ENCODE measurements around the gene IL13.

IL13 gene

DNA sequence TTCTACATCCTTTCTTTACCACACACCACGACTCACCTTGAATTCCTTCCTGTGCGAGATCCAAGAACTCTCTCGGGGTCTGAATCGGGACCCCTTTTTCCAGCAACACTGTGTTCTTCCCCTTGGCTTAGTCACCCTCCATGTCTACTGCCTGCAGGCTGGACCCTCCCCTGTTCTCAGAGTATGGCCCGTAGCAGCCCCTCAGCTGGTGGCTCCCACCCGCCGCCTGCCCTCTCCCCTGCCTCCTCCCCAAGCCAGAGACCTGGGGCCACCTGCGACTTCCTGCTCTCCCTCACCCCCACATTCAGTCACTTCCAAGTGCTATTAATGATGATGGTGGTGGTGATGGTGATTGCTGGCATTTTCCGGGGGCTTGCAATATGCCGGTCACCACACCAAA lies 9.3 kb downstream of the IL13 start:
- no peak overlapping the region for H3K4me3 ChIP-seq (ENCODE audit: low read depth, low read length)
- TF ChIP-seq, protein P1, sequence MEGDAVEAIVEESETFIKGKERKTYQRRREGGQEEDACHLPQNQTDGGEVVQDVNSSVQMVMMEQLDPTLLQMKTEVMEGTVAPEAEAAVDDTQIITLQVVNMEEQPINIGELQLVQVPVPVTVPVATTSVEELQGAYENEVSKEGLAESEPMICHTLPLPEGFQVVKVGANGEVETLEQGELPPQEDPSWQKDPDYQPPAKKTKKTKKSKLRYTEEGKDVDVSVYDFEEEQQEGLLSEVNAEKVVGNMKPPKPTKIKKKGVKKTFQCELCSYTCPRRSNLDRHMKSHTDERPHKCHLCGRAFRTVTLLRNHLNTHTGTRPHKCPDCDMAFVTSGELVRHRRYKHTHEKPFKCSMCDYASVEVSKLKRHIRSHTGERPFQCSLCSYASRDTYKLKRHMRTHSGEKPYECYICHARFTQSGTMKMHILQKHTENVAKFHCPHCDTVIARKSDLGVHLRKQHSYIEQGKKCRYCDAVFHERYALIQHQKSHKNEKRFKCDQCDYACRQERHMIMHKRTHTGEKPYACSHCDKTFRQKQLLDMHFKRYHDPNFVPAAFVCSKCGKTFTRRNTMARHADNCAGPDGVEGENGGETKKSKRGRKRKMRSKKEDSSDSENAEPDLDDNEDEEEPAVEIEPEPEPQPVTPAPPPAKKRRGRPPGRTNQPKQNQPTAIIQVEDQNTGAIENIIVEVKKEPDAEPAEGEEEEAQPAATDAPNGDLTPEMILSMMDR (IDR thresholded peaks at IDR 0.05; ENCODE audit: low read depth, low read length, missing control alignments) = no peak
- no peak for DNase-seq (ENCODE audit: low read depth)

DNA sequence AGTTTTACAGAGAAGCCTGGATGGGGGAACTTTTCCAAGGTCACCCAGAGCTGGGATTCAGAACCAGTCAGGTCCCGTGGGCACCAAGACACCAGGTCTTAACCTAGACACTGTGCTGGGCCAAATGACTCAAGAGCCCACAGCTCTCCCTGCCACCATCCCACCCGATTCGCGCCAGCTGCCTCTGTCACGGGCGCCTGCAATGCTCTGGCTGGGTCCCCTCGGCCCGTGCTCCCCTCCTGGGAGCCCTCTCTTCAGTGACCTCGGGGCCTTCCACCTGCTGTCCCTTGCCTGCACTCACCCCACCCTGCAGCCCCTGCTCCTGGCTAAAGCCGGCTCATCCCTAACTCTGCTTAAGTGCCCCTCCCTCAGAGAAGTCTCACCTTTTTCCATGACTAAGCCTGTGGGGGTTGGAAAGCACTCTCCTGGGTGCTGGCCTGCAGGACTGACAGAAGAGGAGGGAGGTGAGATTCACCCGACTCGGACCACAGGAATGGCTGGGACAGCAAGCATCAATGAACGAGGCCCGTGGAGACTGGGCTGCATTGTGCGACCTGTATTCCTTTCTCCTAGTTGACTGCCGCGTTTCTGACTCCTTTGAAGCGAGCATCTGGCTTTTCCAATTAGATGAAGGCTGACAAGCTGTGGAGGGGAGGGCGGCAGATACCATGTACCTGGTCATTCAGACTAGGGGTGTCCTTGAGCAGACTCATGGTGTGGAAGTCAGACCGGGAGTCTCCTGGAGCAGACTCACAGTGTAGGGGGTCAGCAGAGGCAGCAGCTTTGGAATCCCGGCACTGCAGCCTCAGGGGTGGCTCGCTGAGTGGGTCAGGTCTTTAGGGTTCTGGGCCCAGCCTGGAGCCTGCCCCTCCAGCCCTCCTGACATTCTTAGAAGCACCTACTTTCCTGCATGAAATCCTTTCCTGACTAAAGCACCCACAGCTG lies 10.1 kb downstream of the IL13 start:
- no peak overlapping the region for H3K4me3 ChIP-seq (ENCODE audit: low read depth, low read length)
- no peak for DNase-seq (ENCODE audit: low read depth)
- TF ChIP-seq, protein P1 (IDR thresholded peaks at IDR 0.05; ENCODE audit: low read depth, low read length, missing control alignments) = no peak

DNA sequence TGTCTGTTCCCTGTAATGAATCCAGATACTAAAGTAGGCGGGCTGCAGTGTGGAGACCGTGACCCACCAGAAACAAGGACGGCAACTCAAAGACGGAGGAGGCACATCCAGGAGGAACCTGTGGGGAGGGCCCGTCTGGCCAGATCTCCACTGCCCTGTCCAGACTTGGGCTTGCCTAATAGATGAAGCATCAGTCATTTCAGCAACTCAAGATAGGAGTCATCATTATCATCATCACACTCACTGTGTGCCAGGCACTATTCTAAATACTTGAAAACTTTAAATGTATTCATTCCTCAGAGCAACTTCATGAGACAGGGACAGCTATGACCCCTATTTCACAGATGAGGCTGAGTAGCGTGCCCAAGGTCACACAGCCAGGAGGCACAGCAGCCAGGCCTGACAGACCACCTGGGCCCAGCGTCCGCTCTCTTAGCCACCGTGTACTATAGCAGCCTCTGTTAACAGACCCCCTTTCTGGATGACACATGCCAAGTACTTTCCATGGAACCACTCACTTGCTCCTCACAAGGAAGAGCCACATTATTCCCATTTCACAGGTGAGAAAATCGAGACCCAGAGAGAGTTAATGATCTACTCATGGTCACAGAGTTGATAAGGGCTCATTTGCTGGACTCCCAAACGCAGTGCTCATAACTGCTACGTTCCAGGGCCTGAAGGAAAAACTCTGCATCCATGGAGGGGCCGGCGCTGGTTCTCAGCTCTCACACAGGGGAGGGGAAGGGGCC lies 10.9 kb downstream of the IL13 start:
- TF ChIP-seq, protein P1 (IDR thresholded peaks at IDR 0.05; ENCODE audit: low read depth, low read length, missing control alignments) = no peak
- no peak for DNase-seq (ENCODE audit: low read depth)
- no peak overlapping the region for H3K4me3 ChIP-seq (ENCODE audit: low read depth, low read length)

DNA sequence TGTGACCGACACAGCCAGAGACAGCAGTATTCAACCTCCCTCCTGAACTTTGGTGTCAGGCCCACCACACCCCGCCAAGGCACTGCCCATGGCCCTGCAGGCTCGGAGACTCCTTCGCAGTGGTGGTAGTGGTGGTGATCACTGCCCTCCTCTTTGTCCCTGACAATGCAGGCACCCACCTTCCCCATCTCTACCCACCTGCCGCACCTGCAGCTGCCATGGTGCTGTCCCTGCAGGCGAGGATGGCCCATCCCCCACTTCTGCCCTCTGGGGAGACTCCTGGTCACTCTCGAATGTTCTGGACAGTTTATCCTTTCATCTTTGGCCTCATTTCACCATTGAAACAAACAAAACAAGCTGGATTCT lies 11.5 kb downstream of the IL13 start:
- H3K4me3 ChIP-seq (ENCODE audit: low read depth, low read length) = no peak overlapping the region
- no peak for DNase-seq (ENCODE audit: low read depth)
- TF ChIP-seq, protein P1 (IDR thresholded peaks at IDR 0.05; ENCODE audit: low read depth, low read length, missing control alignments) = no peak

DNA sequence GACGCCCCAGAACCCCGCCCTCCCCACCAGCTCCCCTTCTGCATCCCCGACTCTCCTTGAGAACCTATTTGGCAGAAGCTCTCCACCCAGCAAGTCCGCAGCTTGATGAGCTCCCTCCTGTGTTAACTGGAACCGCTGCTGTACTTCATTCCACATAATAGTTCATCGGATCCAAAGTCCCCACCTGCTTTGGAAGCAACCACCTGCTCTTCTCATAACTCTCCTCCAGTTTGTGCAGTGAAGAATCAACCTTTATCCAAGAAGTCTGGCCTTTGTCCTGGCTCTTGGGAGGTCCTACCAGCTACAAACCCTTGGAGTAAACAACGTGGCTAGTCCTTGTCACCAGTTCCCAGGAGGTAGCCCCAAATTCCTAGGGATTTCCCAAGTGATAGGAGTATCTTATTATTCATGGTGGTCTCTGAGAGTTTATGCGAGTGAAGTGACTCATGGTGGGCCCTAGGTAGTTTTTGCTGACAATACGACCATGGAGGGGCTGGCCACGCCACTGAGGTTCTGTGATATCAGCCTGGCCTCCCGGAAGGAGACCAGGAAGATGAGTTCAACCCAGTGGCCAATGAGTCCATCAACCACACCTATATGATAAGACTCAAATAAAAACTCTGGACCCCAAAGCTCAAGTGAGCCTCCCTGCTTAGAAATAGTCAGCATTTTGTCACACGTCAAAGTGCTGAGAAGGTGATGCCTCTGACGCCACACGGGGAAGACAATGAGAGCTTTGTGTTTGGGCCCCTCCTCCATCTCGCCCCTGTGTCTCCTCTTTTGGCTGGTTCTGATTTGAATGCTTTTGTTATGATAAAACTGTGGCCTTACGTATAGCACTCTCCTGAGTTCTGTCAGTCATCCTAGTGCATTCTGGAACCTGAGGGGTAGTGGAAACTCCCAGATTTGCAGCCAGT lies 12.3 kb downstream of the IL13 start:
- H3K4me3 ChIP-seq (ENCODE audit: low read depth, low read length) = no peak overlapping the region
- DNase-seq (ENCODE audit: low read depth) = no peak
- TF ChIP-seq, protein P1 (IDR thresholded peaks at IDR 0.05; ENCODE audit: low read depth, low read length, missing control alignments) = no peak

DNA sequence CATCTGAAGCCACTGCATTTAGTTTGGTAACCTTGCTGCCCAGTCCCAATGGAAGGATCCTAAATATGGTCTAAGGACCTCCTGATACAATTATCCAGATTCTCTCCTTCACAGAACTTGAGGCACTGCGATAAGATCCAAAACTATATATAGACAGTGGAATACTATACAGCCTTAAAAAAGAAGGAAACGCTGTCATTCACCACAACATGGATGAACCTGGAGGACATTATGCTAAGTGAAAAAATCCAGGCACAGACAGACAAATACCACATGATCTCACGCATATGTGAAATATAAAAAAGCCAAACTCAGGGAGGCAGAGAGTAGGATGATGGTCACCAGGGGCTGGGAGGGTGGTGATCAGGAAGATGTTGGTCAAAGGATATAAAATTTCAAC lies 13.0 kb downstream of the IL13 start:
- no peak for DNase-seq (ENCODE audit: low read depth)

More for the DNA sequence above, 13.0 kb downstream of the IL13 start:
- TF ChIP-seq, protein P1 (IDR thresholded peaks at IDR 0.05; ENCODE audit: low read depth, low read length, missing control alignments) = no peak
- H3K4me3 ChIP-seq (ENCODE audit: low read depth, low read length) = no peak overlapping the region
